ENCODE results near the gene GPR15.

DNA sequence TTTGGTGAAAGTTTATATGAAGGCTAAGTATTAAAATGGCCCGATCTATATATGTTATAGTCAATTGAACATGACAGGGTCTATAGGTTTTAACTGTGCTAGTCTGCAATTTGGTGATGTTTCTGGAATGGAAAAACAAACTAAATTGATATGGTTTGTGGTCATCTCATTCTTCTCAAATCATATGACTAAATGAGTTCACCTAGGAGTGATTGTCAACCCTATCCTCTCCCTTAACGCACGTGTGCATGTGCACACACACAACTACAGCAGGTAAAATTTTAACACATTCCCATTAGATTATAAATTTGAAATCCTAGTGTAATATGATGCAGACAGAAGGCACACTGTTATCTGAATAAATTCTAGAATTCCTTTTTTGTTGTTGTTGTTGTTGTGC lies 18.0 kb upstream of the GPR15 start:
- TF ChIP-seq EZH2 (IDR thresholded peaks at IDR 0.05; ENCODE audit: insufficient read depth, poor library complexity, severe bottlenecking) (no peak), EZH2phosphoT487 (IDR thresholded peaks at IDR 0.05; ENCODE audit: insufficient read depth, low read depth) (no peak)
